Hepatocyte (in vitro differentiated cells): ENCODE data around the gene APBA3. TPM values are rescaled to one million over a fixed set of nuclear protein-coding genes. Genes with fewer than 3 reads are reported as not detected.

ENCODE experiments used
- DNase-seq: peaks from one replicate; pipeline ENCODE4 v3.0.0-alpha.2; 2016; ENCODE audit warnings: low spot score
- H2AFZ ChIP-seq: fragments of 200-600 bp; sonication (generic); 2 replicates; pipeline ENCODE4 v1.6.0; 2016; ENCODE audit warnings: antibody characterized with exemption, mild to moderate bottlenecking
- H3K27ac ChIP-seq: fragments of 200-600 bp; sonication (generic); 2 replicates; pipeline ENCODE4 v1.5.1; 2016; ENCODE audit warnings: mild to moderate bottlenecking
- H3K27me3 ChIP-seq: fragments of 200-600 bp; sonication (generic); 2 replicates; pipeline ENCODE4 v1.6.1; 2016
- H3K36me3 ChIP-seq: fragments of 200-600 bp; sonication (generic); replicated peaks from 2 replicates; pipeline ENCODE4 v1.5.1; 2016; ENCODE audit warnings: low read depth; ENCODE audit not compliant: insufficient read depth
- H3K4me1 ChIP-seq: fragments of 200-600 bp; sonication (generic); 2 replicates; pipeline ENCODE4 v1.5.1; 2016; ENCODE audit warnings: mild to moderate bottlenecking, moderate library complexity; ENCODE audit not compliant: insufficient read depth
- H3K4me2 ChIP-seq: fragments of 200-600 bp; sonication (generic); 2 replicates; pipeline ENCODE4 v1.6.0; 2016
- H3K4me3 ChIP-seq: fragments of 200-600 bp; sonication (generic); 2 replicates; pipeline ENCODE4 v1.5.1; 2016; ENCODE audit warnings: mild to moderate bottlenecking
- H3K79me2 ChIP-seq: fragments of 200-600 bp; sonication (generic); 2 replicates; pipeline ENCODE4 v1.6.0; 2017; ENCODE audit warnings: mild to moderate bottlenecking
- H3K9me2 ChIP-seq: fragments of 200-600 bp; sonication (generic); replicated peaks from 2 replicates; pipeline ENCODE4 v1.6.0; 2017; ENCODE audit warnings: mild to moderate bottlenecking; ENCODE audit not compliant: insufficient read depth
- H3K9me3 ChIP-seq: fragments of 200-600 bp; sonication (generic); 2 replicates; pipeline ENCODE4 v1.5.1; 2016; ENCODE audit warnings: low read depth, mild to moderate bottlenecking
- H4K20me1 ChIP-seq: fragments of 200-600 bp; sonication (generic); 2 replicates; pipeline ENCODE4 v1.6.0; 2016; ENCODE audit warnings: mild to moderate bottlenecking; ENCODE audit not compliant: insufficient read depth, poor library complexity, severe bottlenecking
- CTCF ChIP-seq: fragments of 200-600 bp; sonication (generic); IDR thresholded peaks from 2 replicates; pipeline ENCODE4 v1.5.1; 2016; ENCODE audit warnings: antibody characterized with exemption, mild to moderate bottlenecking; ENCODE audit not compliant: poor library complexity
- EZH2 ChIP-seq: fragments of 200-600 bp; sonication (generic); IDR thresholded peaks from 2 replicates; pipeline ENCODE4 v1.6.1; 2016; ENCODE audit warnings: antibody characterized with exemption, mild to moderate bottlenecking, borderline replicate concordance
- EZH2phosphoT487 ChIP-seq: fragments of 200-600 bp; sonication (generic); IDR thresholded peaks from one replicate; pipeline ENCODE4 v1.6.1; 2018; ENCODE audit warnings: antibody characterized with exemption, mild to moderate bottlenecking, low read depth, moderate library complexity; ENCODE audit not compliant: unreplicated experiment, severe bottlenecking
- whole genome bisulfite sequencing: methylation state at CpG from one replicate; pipeline ENCODE4 v1.1.6; 2016; ENCODE audit warnings: low lambda C conversion rate; ENCODE audit errors: missing lambda C conversion rate; 5-methylcytosine and 5-hydroxymethylcytosine counted together
- polyA plus RNA-seq: library from polyadenylated mRNA; unstranded; fragments of >200 nt; fragmentation: Nextera tagmentation; extraction: Ambion mirVana; gene quantifications from 2 replicates; pipeline ENCODE4 v1.2.1, GENCODE V29; 2016
- total RNA-seq: library from RNA; depleted of rRNA; stranded (reverse); fragments of >200 nt; gene quantifications from 2 replicates; pipeline ENCODE4 v1.2.3, GENCODE V29; 2014

The APBA3 gene
- total and polyA plus RNA-seq, 2 experiments from 2014 or later: 20.7 to 25.5 TPM

- DNase-seq: no peak
- Histone ChIP-seq H3K9me2 (no peaks in the 10 kb centered on the region), H3K4me1 (no peaks in the 10 kb centered on the region), H3K36me3 (no peaks in the 10 kb centered on the region), H2AFZ (no peak overlapping the region), H3K79me2 (no peaks in the 10 kb centered on the region), H3K27me3 (no peaks in the 10 kb centered on the region), H3K9me3 (no peaks in the 10 kb centered on the region), H3K27ac (no peak overlapping the region), H4K20me1 (no peaks in the 10 kb centered on the region), H3K4me2 (no peak overlapping the region), H3K4me3 (no peak overlapping the region)
- TF ChIP-seq EZH2phosphoT487: no peak
- TF ChIP-seq CTCF: no peak
- no peak for TF ChIP-seq EZH2
- WGBS: 100% methylated on average over 5 of the region's 5 CpGs
Measured at GRCh38 chr19:3775831-3776230, 14.3 kb upstream of the APBA3 start.

- no peak overlapping the region for H3K4me2 ChIP-seq
- DNase-seq: no peak
- H3K4me1 ChIP-seq: no peaks in the 10 kb centered on the region
- no peaks in the 10 kb centered on the region for H3K79me2 ChIP-seq
- no peak overlapping the region for H2AFZ ChIP-seq
- no peaks in the 10 kb centered on the region for H4K20me1 ChIP-seq
- WGBS: 92% methylated on average over 2 of the region's 2 CpGs
- H3K9me3 ChIP-seq: no peaks in the 10 kb centered on the region
- no peaks in the 10 kb centered on the region for H3K9me2 ChIP-seq
- H3K36me3 ChIP-seq: no peaks in the 10 kb centered on the region
- TF ChIP-seq EZH2phosphoT487 (no peak), CTCF (no peak), EZH2 (no peak)
- no peaks in the 10 kb centered on the region for H3K27me3 ChIP-seq
- H3K27ac ChIP-seq: no peak overlapping the region
- H3K4me3 ChIP-seq: no peak overlapping the region
Measured at GRCh38 chr19:3775374-3775711, 13.9 kb upstream of the APBA3 start.

GRCh38 chr19:3774621-3775373, 13.3 kb upstream of the APBA3 start:
- no peaks in the 10 kb centered on the region for H3K79me2 ChIP-seq
- TF ChIP-seq EZH2phosphoT487 (no peak), CTCF (no peak), EZH2 (no peak)
- 78% methylated on average over 22 of the region's 25 CpGs for WGBS
- H3K9me2 ChIP-seq: no peaks in the 10 kb centered on the region
- H3K9me3 ChIP-seq: no peaks in the 10 kb centered on the region
- no peaks in the 10 kb centered on the region for H3K4me1 ChIP-seq
- no peak overlapping the region for H3K27ac ChIP-seq
- H2AFZ ChIP-seq: no peak overlapping the region
- no peaks in the 10 kb centered on the region for H3K27me3 ChIP-seq
- DNase-seq: no peak
- H4K20me1 ChIP-seq: no peaks in the 10 kb centered on the region
- no peak overlapping the region for H3K4me3 ChIP-seq
- no peak overlapping the region for H3K4me2 ChIP-seq
- H3K36me3 ChIP-seq: no peaks in the 10 kb centered on the region
